Breast epithelium (tissue), 4 donors: ENCODE measurements around the gene STRBP. TPM values are rescaled to one million over a fixed set of nuclear protein-coding genes. Genes with fewer than 3 reads are reported as not detected.

Source experiments
- DNase-seq, 2 donors: peaks; one replicate each; pipeline ENCODE4 v3.0.0-alpha.2; 2019; ENCODE audit warnings: low spot score in 2 of 2
- H3K27ac ChIP-seq, 2 donors: fragments of 200-600 bp; sonication (generic) in 1 of 2; one replicate each; pipeline ENCODE4 v1.5.1; 2016 to 2019; ENCODE audit warnings: mild to moderate bottlenecking in 1 of 2
- H3K27me3 ChIP-seq, 2 donors: fragments of 200-600 bp; sonication (generic) in 1 of 2; one replicate each; pipeline versions ENCODE4 v1.5.1 to v1.6.0; 2017 to 2019; ENCODE audit warnings: control low read depth in 1 of 2, mild to moderate bottlenecking in 1 of 2
- H3K36me3 ChIP-seq: fragments of 200-600 bp; one replicate; pipeline ENCODE4 v1.5.1; 2019
- H3K4me1 ChIP-seq, 2 donors: fragments of 200-600 bp; sonication (generic); one replicate each; pipeline ENCODE4 v1.5.1; 2016 to 2019; ENCODE audit warnings: control low read depth in 1 of 2
- H3K4me3 ChIP-seq, 3 donors: fragments of 200-600 bp; sonication (generic); 1 replicate in 2 of 3; 2 replicates in 1 of 3; pipeline ENCODE4 v1.5.1; 2016 to 2019; ENCODE audit warnings: mild to moderate bottlenecking in 3 of 3, moderate library complexity in 2 of 3
- H3K9me3 ChIP-seq, 2 donors: fragments of 200-600 bp; sonication (generic) in 1 of 2; one replicate each; pipeline ENCODE4 v1.5.1; 2016 to 2019; ENCODE audit warnings: control low read depth in 1 of 2
- CTCF ChIP-seq, 3 donors: fragments of 450-650 bp; IDR thresholded peaks; one replicate each; pipeline ENCODE4 v1.5.1; 2016 to 2017; ENCODE audit warnings: antibody characterized with exemption in 3 of 3, mild to moderate bottlenecking in 3 of 3, moderate library complexity in 3 of 3
- POLR2A ChIP-seq: fragments of 450-650 bp; IDR thresholded peaks from one replicate; pipeline ENCODE4 v1.6.1; 2016; ENCODE audit warnings: antibody characterized with exemption, mild to moderate bottlenecking, moderate library complexity
- POLR2AphosphoS5 ChIP-seq, 3 donors: sonication (generic); formaldehyde crosslinking; IDR thresholded peaks; one replicate each; pipeline ENCODE4 v1.6.1; 2017; ENCODE audit warnings: antibody characterized with exemption in 3 of 3
- intact Hi-C: fragments of 100-400 bp; cut with DNase I; formaldehyde crosslinking; loops from one replicate; pipeline ENCODE4 v1.15.1; 2023; ENCODE audit warnings: low total_unique reads
- total RNA-seq, 3 donors: library from RNA; depleted of rRNA; stranded (reverse); fragments of >200 nt; gene quantifications; one replicate each; pipeline ENCODE4 v1.1.0, GENCODE V29; 2016

Gene STRBP
- total RNA-seq, 3 donors from 2014 or later: 8.0 to 37.0 (median 22.6) TPM

DNA sequence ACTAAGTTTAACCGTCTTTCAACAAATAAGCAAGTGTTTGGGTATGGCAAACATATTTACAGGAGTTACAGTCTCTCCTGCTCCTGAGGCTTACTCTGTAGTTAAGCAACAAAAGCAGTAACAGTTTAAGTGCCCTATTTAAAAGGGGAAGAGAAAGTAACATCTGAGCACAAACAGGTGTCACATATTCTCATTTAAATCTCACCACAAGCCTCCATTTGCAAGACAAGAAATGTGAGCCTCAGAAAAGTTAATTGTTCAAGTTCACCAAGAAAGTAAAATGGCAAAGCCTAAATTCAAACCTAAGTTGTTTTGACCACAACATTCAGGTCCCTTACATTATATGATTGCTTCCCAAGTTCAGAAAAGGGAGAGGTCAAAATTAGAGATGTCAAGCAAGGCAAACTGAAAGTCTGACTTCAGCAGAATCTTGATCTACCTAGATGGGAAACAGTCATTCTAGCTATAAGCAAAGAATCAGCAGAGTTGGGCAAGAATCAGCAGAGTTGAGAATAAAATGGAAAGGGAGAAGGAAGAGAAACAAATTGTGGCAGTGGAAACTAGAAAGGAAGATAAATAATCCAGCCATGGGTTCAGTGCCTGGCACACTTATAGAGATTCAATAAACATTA lies 93.4 kb downstream of the STRBP start:
- H3K9me3 ChIP-seq: no peaks in the 10 kb centered on the region
- H3K27ac ChIP-seq: peak overlapping the region in 1 of 2 donors; percentile 65
- intact Hi-C loops: no loop called here
- no peaks in the 10 kb centered on the region for H3K36me3 ChIP-seq
- no peak overlapping the region for H3K4me3 ChIP-seq
- DNase-seq: no peak
- no peaks in the 10 kb centered on the region for H3K4me1 ChIP-seq
- H3K27me3 ChIP-seq: no peaks in the 10 kb centered on the region
- TF ChIP-seq POLR2A (no peak), POLR2AphosphoS5 (IDR thresholded peaks at IDR 0.05) (no peak), CTCF (IDR thresholded peaks at IDR 0.05) (no peak)

DNA sequence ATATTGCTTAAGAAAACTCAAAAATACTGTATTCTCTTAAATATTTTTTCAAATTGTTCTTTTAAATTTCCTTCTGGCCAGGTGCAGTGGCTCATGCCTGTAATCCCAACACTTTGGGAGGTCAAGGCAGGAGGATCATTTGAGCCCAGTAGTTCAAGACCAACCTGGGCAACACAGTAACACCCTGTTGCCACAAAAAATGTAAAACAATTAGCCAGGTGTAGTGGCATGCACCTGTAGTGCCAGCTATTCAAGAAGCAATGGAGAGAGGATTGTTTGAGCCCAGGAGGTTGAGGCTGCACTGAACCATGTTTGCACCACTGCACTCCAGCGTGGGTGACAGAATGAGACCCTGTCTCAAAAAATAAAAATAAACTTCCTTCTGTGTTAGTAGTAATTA lies 94.3 kb downstream of the STRBP start:
- TF ChIP-seq CTCF (IDR thresholded peaks at IDR 0.05) (no peak), POLR2A (no peak), POLR2AphosphoS5 (IDR thresholded peaks at IDR 0.05) (no peak)
- H3K9me3 ChIP-seq: no peaks in the 10 kb centered on the region
- no peaks in the 10 kb centered on the region for H3K27me3 ChIP-seq
- no peak overlapping the region for H3K4me3 ChIP-seq
- H3K36me3 ChIP-seq: no peaks in the 10 kb centered on the region
- no peaks in the 10 kb centered on the region for H3K4me1 ChIP-seq
- intact Hi-C loops: no loop called here
- no peak overlapping the region for H3K27ac ChIP-seq
- no peak for DNase-seq

- Histone ChIP-seq H3K27ac (peak overlapping the region in 1 of 2 donors; percentile 38), H3K4me1 (no peaks in the 10 kb centered on the region), H3K36me3 (no peaks in the 10 kb centered on the region), H3K27me3 (no peaks in the 10 kb centered on the region), H3K4me3 (no peak overlapping the region), H3K9me3 (no peaks in the 10 kb centered on the region)
- intact Hi-C loops: no loop called here
- no peak for TF ChIP-seq CTCF (IDR thresholded peaks at IDR 0.05)
- no peak for TF ChIP-seq POLR2AphosphoS5 (IDR thresholded peaks at IDR 0.05)
- TF ChIP-seq POLR2A: no peak
- DNase-seq: no peak
Observed at GRCh38 chr9:123169926-123170325, 98.5 kb downstream of the STRBP start.

GRCh38 chr9:123168586-123168985 lies 99.8 kb downstream of the STRBP start:
- DNase-seq: no peak
- Histone ChIP-seq H3K4me3 (no peak overlapping the region), H3K36me3 (no peaks in the 10 kb centered on the region), H3K27me3 (no peaks in the 10 kb centered on the region), H3K4me1 (no peaks in the 10 kb centered on the region), H3K9me3 (no peaks in the 10 kb centered on the region), H3K27ac (no peak overlapping the region)
- TF ChIP-seq POLR2AphosphoS5 (IDR thresholded peaks at IDR 0.05) (no peak), CTCF (IDR thresholded peaks at IDR 0.05) (no peak), POLR2A (no peak)
- intact Hi-C loops: no loop called here

DNA sequence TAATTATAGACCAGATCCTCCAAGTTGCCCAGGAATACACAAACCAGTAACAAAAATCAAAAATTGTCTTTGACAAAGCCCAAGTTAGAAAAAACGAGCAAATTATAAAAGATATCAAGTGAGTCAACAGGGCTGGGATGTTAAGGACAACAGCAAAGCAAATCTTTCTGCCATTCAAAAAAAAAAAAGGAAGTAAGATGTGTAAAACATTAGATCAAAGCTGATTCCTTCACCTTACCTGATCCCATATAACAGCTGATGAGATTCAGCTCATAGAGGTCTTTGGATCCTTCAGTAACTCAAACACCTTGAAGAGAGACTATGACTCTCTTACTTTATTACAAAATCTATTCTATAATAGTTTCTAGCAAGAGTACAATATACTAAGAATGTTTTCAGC lies 100.9 kb downstream of the STRBP start:
- DNase-seq: no peak
- intact Hi-C loops: no loop called here

More for the DNA sequence above, 100.9 kb downstream of the STRBP start:
- Histone ChIP-seq H3K36me3 (no peaks in the 10 kb centered on the region), H3K9me3 (no peaks in the 10 kb centered on the region), H3K4me3 (no peak overlapping the region), H3K27me3 (no peaks in the 10 kb centered on the region), H3K27ac (no peak overlapping the region), H3K4me1 (no peaks in the 10 kb centered on the region)
- TF ChIP-seq POLR2AphosphoS5 (IDR thresholded peaks at IDR 0.05) (no peak), CTCF (IDR thresholded peaks at IDR 0.05) (no peak), POLR2A (no peak)
